ENCODE data around the gene OSTN.

Gene OSTN

GRCh38 chr3:191306428-191306827 is 107.4 kb downstream of the OSTN start:
- TF ChIP-seq CTCF (IDR thresholded peaks at IDR 0.05; ENCODE audit: low read depth, low read length), result no peak
- no peak overlapping the region for H3K4me3 ChIP-seq (replicated peaks in 1 of 2; ENCODE audit: low read depth in 2 of 2, low read length in 2 of 2)
- DNase-seq (ENCODE audit: low read depth in 2 of 2), result no peak

GRCh38 chr3:191307341-191307740 is 108.3 kb downstream of the OSTN start:
- no peak overlapping the region for H3K4me3 ChIP-seq (replicated peaks in 1 of 2; ENCODE audit: low read depth in 2 of 2, low read length in 2 of 2)
- no peak for TF ChIP-seq CTCF (IDR thresholded peaks at IDR 0.05; ENCODE audit: low read depth, low read length)
- no peak for DNase-seq (ENCODE audit: low read depth in 2 of 2)

GRCh38 chr3:191313296-191313695 is 114.3 kb downstream of the OSTN start:
- H3K4me3 ChIP-seq (replicated peaks in 1 of 2; ENCODE audit: low read depth in 2 of 2, low read length in 2 of 2), result no peak overlapping the region
- no peak for TF ChIP-seq CTCF (IDR thresholded peaks at IDR 0.05; ENCODE audit: low read depth, low read length)
- DNase-seq (ENCODE audit: low read depth in 2 of 2), result no peak

GRCh38 chr3:191314109-191314728 is 115.2 kb downstream of the OSTN start:
- no peak for DNase-seq (ENCODE audit: low read depth in 2 of 2)
- no peak overlapping the region for H3K4me3 ChIP-seq (replicated peaks in 1 of 2; ENCODE audit: low read depth in 2 of 2, low read length in 2 of 2)
- no peak for TF ChIP-seq CTCF (IDR thresholded peaks at IDR 0.05; ENCODE audit: low read depth, low read length)

All from cardiac fibroblast (primary cell).